RWPE1 (cell line): ENCODE measurements around the gene ANKLE2.

Experiments
- CTCF ChIA-PET: fragments of 350-600 bp; sonication (Branson Sonifier 250); formaldehyde crosslinking; extraction: SDS; loops from one replicate; lab custom pipeline; 2021; lab: Yijun Ruan, JAX
- POLR2A ChIA-PET: fragments of 400-600 bp; formaldehyde crosslinking; extraction: SDS; loops from one replicate; lab custom pipeline; 2020; ENCODE audit warnings: antibody characterized with exemption; ENCODE audit not compliant: low non-redundant PET; lab: Yijun Ruan, JAX
- DNase-seq: peaks from one replicate; pipeline ENCODE4 v3.0.0; 2012; ENCODE audit warnings: low spot score
- H3K27ac ChIP-seq: fragments of 450-650 bp; 2 replicates; pipeline ENCODE4 v1.5.1; 2017
- CTCF ChIP-seq: fragments of 450-650 bp; conservative IDR thresholded peaks from 2 replicates; pipeline ENCODE4 v1.5.1; 2017; ENCODE audit warnings: low read depth, mild to moderate bottlenecking

Gene ANKLE2

GRCh38 chr12:132774159-132774558 lies 12.5 kb upstream of the ANKLE2 start:
- DNase-seq, result no peak
- ChIA-PET CTCF (interaction anchor here (0.6 to 1.0 kb wide), 2 partner anchors 8 to 21 kb away, joined by 3 to 4 read pairs; no protein-coding TSS in a partner anchor), POLR2A (no interaction called here)
- peak overlapping the region; percentile 15; the same call in 1 of the 2 replicates for H3K27ac ChIP-seq
- no peak for TF ChIP-seq CTCF

GRCh38 chr12:132773077-132773955 lies 11.7 kb upstream of the ANKLE2 start:
- no peak for TF ChIP-seq CTCF
- CTCF ChIA-PET, result interaction anchor here (1.0 kb wide), 1 partner anchor 9 kb away, joined by 4 read pairs; no protein-coding TSS in a partner anchor
- POLR2A ChIA-PET, result no interaction called here
- no peak overlapping the region for H3K27ac ChIP-seq
- no peak for DNase-seq

GRCh38 chr12:132772606-132773005 lies 11.0 kb upstream of the ANKLE2 start:
- ChIA-PET CTCF (no interaction called here), POLR2A (no interaction called here)
- TF ChIP-seq CTCF, result no peak
- no peak for DNase-seq
- no peak overlapping the region for H3K27ac ChIP-seq

GRCh38 chr12:132771126-132771838 lies 9.7 kb upstream of the ANKLE2 start:
- H3K27ac ChIP-seq, result peak overlapping the region; percentile 19; the same call in 1 of the 2 replicates
- ChIA-PET CTCF (no interaction called here), POLR2A (no interaction called here)
- TF ChIP-seq CTCF, result no peak
- no peak for DNase-seq

- ChIA-PET POLR2A (no interaction called here), CTCF (interaction anchor here (1.2 kb wide), 1 partner anchor 18 kb away, joined by 3 read pairs; no protein-coding TSS in a partner anchor)
- TF ChIP-seq CTCF, result no peak
- no peak for DNase-seq
- H3K27ac ChIP-seq, result peak overlapping the region; percentile 66
Measured at GRCh38 chr12:132766380-132767085, 4.9 kb upstream of the ANKLE2 start.

- no peak for DNase-seq
- POLR2A ChIA-PET, result no interaction called here
- CTCF ChIA-PET, result no interaction called here
Measured at GRCh38 chr12:132765361-132765760, 3.7 kb upstream of the ANKLE2 start.

More at GRCh38 chr12:132765361-132765760, 3.7 kb upstream of the ANKLE2 start:
- peak overlapping the region; percentile 66 for H3K27ac ChIP-seq
- TF ChIP-seq CTCF, result no peak
